A673 (cell line): ENCODE measurements around the gene RFX6. TPM values are rescaled to one million over a fixed set of nuclear protein-coding genes. Genes with fewer than 3 reads are reported as not detected.

ENCODE experiments used
- BruUV-seq: library from RNA; stranded (reverse); fragments of 400-500 nt; replicated peaks from 2 replicates; lab custom pipeline; 2021; lab: Mats Ljungman, UMichigan
- CTCF ChIA-PET: fragments of 300-600 bp; sonication (Branson Sonifier 250); formaldehyde crosslinking; loops from one replicate; lab custom pipeline; 2022; ENCODE audit warnings: antibody characterized with exemption; lab: Charles Lee
- POLR2A ChIA-PET: fragments of 300-600 bp; sonication (Branson Sonifier 250); formaldehyde crosslinking; loops from one replicate; lab custom pipeline; 2022; ENCODE audit warnings: antibody characterized with exemption; ENCODE audit not compliant: low non-redundant PET; lab: Charles Lee
- DNase-seq: peaks from one replicate; pipeline ENCODE4 v3.0.0-alpha.2; 2015; ENCODE audit warnings: low spot score
- H3K27ac ChIP-seq: fragments of 200-600 bp; sonication (generic); 2 replicates; pipeline ENCODE4 v1.5.1; 2016; ENCODE audit warnings: mixed run types, low read depth, mild to moderate bottlenecking, mixed read lengths, antibody characterized with exemption, low read length; ENCODE audit not compliant: poor library complexity, severe bottlenecking
- H3K27me3 ChIP-seq: fragments of 200-600 bp; sonication (generic); replicated peaks from 2 replicates; pipeline ENCODE4 v1.6.1; 2017; ENCODE audit warnings: mixed run types, low read depth, mild to moderate bottlenecking, mixed read lengths, antibody characterized with exemption, low read length; ENCODE audit not compliant: insufficient read depth, poor library complexity
- H3K36me3 ChIP-seq: fragments of 200-600 bp; sonication (generic); 2 replicates; pipeline ENCODE4 v1.6.1; 2016; ENCODE audit warnings: mixed run types, mild to moderate bottlenecking, mixed read lengths, antibody characterized with exemption, low read length; ENCODE audit not compliant: insufficient read depth, poor library complexity, severe bottlenecking
- H3K4me1 ChIP-seq: fragments of 200-600 bp; sonication (generic); 2 replicates; pipeline ENCODE4 v1.6.1; 2017; ENCODE audit warnings: mixed run types, mild to moderate bottlenecking, mixed read lengths, antibody characterized with exemption, low read length; ENCODE audit not compliant: insufficient read depth, poor library complexity, severe bottlenecking
- H3K4me3 ChIP-seq: fragments of 200-600 bp; sonication (generic); 2 replicates; pipeline ENCODE4 v1.5.1; 2016; ENCODE audit warnings: low read depth, mixed run types, mild to moderate bottlenecking, mixed read lengths, low read length; ENCODE audit not compliant: poor library complexity, severe bottlenecking
- H3K9me3 ChIP-seq: fragments of 200-600 bp; sonication (generic); 2 replicates; pipeline ENCODE4 v1.6.1; 2016; ENCODE audit warnings: mixed run types, low read depth, mild to moderate bottlenecking, mixed read lengths, antibody characterized with exemption, low read length; ENCODE audit not compliant: poor library complexity, severe bottlenecking
- CTCF ChIP-seq: fragments of 300-800, 200-600 bp; sonication (generic); conservative IDR thresholded peaks from 2 replicates; pipeline ENCODE4 v1.5.1; 2017; ENCODE audit warnings: low read depth, mild to moderate bottlenecking, antibody characterized with exemption, low read length, moderate library complexity, mixed read lengths
- EZH2 ChIP-seq: fragments of 200-600 bp; sonication (generic); IDR thresholded peaks from 2 replicates; pipeline ENCODE4 v1.6.1; 2017; ENCODE audit warnings: borderline replicate concordance, low read depth, mild to moderate bottlenecking, mixed read lengths, antibody characterized with exemption, low read length; ENCODE audit not compliant: poor library complexity, severe bottlenecking
- intact Hi-C: fragments of 100-400 bp; cut with micrococcal nuclease; formaldehyde crosslinking; loops from one replicate; pipeline ENCODE4 v1.10.0; 2022; ENCODE audit not compliant: unreplicated experiment
- total RNA-seq: library from RNA; stranded (reverse); gene quantifications from 2 replicates; pipeline ENCODE4 v1.2.3, GENCODE V29; 2021

The RFX6 gene
- total RNA-seq, 1 experiment from 2014 or later = not detected

DNA sequence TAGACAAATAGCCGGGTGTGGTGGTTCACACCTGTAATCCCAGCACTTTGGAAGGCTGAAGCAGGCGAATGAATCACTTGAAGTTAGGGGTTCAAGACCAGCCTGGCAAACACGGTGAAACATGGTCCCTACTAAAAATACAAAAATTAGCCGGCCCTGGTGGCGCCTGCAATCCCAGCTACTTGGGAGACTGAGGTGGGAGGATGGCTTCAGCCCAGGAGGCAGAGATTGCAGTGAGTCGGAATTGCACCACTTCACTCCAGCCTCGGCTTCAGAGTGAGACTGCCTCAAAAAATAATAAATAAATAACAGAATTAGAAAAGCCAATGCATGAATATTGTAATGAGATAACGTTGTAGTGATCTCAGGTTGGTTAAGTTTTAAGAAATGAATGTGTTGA lies 61.3 kb downstream of the RFX6 start:
- H3K4me3 ChIP-seq = no peak overlapping the region
- BruUV-seq = no TSS peak
- H3K4me1 ChIP-seq = no peaks in the 10 kb centered on the region
- H3K36me3 ChIP-seq = no peaks in the 10 kb centered on the region
- no peak for DNase-seq
- no peaks in the 10 kb centered on the region for H3K9me3 ChIP-seq
- TF ChIP-seq CTCF (no peak), EZH2 (no peak)
- CTCF ChIA-PET = no interaction called here
- no peak overlapping the region for H3K27ac ChIP-seq
- intact Hi-C loops = no loop called here
- peaks cover 73% of the 10 kb centered on the region for H3K27me3 ChIP-seq
- POLR2A ChIA-PET = no interaction called here

DNA sequence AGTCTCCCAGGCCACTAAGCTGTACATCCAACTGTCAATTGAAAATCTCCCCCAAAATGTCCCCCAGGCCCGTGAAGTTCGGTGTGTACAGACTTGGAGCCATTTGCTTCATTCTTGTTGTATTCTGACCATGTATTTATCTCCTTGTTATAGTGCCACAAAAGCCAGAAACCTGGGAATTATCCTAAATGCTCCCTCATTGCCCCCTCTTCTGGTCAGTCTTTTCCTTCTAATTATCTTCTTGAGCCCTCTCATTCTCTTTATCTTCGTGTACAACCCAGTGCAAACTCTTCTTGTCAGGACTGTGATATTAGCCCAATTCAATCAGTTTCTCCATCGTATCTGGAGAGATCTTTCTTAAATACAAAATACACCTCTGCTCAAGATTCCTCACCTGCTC lies 64.7 kb downstream of the RFX6 start:
- intact Hi-C loops = no loop called here
- peaks cover 81% of the 10 kb centered on the region for H3K27me3 ChIP-seq
- H3K27ac ChIP-seq = no peak overlapping the region
- no peak overlapping the region for H3K4me3 ChIP-seq
- no peak for TF ChIP-seq EZH2
- TF ChIP-seq CTCF = no peak
- no TSS peak for BruUV-seq
- ChIA-PET POLR2A (no interaction called here), CTCF (no interaction called here)
- DNase-seq = no peak
- no peaks in the 10 kb centered on the region for H3K36me3 ChIP-seq
- no peaks in the 10 kb centered on the region for H3K9me3 ChIP-seq
- H3K4me1 ChIP-seq = no peaks in the 10 kb centered on the region

DNA sequence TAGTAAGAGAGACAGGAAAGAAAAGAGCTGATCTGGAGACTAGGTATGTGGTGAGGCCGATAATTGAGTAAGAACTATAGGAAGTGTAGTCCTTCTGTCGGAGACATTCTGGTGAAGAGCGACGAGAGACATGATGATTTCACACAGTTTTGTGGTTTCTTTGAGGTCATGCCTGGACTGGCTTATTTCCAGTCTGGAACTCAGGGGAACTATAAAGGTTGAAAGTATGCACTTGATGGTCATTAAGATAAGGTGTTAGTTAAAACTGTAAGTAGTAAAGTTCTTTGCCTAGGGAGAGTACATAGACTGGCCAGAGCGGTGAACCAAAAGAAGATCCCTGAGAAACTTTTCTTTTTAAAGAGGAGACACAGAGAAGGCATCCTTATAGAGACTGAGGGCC lies 68.8 kb downstream of the RFX6 start:
- Histone ChIP-seq H3K4me1 (no peaks in the 10 kb centered on the region), H3K27ac (no peak overlapping the region), H3K27me3 (peaks cover 83% of the 10 kb centered on the region), H3K4me3 (no peak overlapping the region), H3K9me3 (no peaks in the 10 kb centered on the region), H3K36me3 (no peaks in the 10 kb centered on the region)
- ChIA-PET POLR2A (no interaction called here), CTCF (no interaction called here)
- intact Hi-C loops = no loop called here
- BruUV-seq = no TSS peak
- DNase-seq = no peak
- TF ChIP-seq EZH2 (no peak), CTCF (no peak)
